ENCODE data around the gene HOXD9. TPM values are rescaled to one million over a fixed set of nuclear protein-coding genes. Genes with fewer than 3 reads are reported as not detected.

The HOXD9 gene
- total RNA-seq, 1 donor from 2014 or later: 0.66 TPM

- DNase-seq (ENCODE audit: low spot score): no peak
Observed at GRCh38 chr2:176152350-176153181, 30.0 kb downstream of the HOXD9 start.

GRCh38 chr2:176154576-176155252 is 32.2 kb downstream of the HOXD9 start:
- no peak for DNase-seq (ENCODE audit: low spot score)

GRCh38 chr2:176155356-176156044 is 33.0 kb downstream of the HOXD9 start:
- no peak for DNase-seq (ENCODE audit: low spot score)

DNA sequence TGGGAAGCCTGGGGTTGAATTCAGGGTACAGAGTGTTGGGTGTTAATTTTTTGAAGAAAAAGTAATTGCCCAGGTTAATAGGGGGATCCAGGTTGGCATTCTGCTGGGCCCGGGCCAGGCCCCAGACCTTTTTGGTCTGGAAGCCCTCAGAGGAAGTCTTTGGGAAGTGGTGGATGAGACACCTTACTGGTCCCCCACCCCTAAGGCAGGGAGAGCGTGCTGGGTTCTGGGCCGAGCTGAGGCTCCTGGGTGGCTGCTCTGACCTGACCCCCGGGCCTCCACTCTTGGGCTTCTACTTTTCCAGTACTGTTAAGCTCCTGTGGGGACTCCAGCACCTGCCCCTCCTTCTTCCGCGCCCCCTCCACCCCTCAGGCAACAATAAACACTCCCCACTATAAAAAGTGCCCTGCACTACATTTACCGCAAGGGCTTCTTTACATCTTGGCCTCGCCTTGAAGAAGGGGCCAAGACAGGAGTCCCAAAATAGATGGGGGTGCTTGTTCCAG is 33.8 kb downstream of the HOXD9 start:
- no peak for DNase-seq (ENCODE audit: low spot score)

DNA sequence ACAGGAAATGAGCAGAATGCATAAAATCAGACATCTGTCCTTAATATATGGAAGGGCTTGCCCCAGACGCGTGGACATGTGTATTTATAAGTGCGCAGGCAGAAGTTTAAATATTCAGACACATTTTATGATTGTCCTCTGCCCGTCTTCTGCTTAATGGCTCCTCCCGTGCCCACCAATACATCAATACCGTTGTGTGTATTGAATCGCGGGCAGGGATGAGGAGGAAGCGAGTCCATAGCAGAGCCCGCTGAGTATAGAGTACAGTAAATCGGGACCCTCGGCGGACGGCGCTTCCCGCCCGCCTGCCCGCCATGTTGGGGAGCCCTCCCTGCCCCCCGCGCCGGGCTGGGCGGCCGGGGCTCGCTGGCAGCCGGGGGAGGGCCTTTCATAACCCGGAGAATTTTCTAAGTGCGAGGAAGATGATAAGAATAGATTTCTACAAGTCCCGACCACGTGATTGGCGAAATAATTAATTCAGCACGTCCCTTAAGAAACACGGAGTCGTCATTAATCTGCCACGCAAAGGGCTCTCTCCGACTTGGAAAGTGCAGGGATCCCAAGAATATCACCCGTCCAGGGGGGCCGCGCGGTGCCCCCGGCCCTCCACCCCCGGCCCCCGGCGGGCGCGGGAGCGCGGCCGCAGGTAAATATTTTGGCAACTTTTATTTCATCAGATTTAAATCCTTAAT is 34.4 kb downstream of the HOXD9 start, which contains the start of gene HOXD3:
Gene HOXD3, plus strand, starts transcription at position 501 of the 692 bp plus-strand sequence. CDS start 11,808 bp downstream, outside the sequence.
- DNase-seq (ENCODE audit: low spot score): no peak

GRCh38 chr2:176157499-176158185 is 35.1 kb downstream of the HOXD9 start:
- DNase-seq (ENCODE audit: low spot score): no peak

DNA sequence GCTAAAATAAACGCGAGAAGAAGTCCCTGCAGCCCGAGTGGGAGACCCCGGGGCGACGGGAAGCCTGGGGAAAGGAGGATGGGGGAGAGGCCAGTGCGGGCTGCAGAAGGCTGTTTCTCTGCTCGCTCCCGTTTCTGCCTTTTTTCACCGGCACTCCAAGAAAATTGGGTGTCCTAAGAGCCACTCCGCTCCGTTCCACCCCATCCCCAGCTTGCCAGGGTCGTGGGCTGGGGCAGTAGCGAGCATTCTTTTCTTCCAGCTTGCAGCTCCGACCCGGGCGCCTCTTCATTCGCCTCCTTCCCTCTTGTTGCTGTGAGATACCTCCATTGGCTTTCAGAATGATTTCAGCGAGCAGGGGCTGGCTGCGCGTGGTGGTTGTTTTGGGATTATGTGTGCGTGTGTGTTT is 35.7 kb downstream of the HOXD9 start:
- no peak for DNase-seq (ENCODE audit: low spot score)

- no peak for DNase-seq (ENCODE audit: low spot score)
Observed at GRCh38 chr2:176158855-176159662, 36.5 kb downstream of the HOXD9 start.

DNA sequence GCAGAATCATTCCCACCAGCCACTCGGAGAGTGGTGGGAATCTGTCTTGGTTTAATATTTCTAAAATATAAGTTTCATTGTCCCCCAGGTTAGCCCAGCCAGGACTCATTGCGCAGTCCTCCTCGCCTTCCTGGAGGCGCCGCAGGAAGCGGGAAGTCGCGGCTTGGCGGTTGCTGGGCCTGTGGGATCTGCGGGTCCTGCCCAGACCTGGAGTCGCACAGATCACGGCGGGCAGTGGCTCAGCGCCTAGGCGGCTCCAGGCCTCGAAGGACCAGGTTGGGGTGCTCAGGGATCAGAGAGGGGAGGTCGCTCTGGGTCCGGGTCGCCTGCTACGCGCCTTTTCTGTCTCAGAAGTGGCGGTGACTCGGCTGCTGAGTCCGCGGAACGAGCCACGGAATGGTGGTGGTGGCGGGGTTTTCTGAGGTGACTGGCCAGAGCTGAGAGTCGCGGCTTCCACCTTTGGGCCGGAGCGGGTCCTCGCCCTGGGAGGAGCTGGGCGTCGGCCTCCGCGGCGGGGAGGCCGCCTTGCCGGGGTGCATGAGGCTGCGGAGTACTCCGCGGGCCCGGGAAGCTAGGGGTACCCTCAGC is 37.2 kb downstream of the HOXD9 start:
- DNase-seq (ENCODE audit: low spot score): no peak

GRCh38 chr2:176160251-176160985 is 37.9 kb downstream of the HOXD9 start:
- no peak for DNase-seq (ENCODE audit: low spot score)

DNA sequence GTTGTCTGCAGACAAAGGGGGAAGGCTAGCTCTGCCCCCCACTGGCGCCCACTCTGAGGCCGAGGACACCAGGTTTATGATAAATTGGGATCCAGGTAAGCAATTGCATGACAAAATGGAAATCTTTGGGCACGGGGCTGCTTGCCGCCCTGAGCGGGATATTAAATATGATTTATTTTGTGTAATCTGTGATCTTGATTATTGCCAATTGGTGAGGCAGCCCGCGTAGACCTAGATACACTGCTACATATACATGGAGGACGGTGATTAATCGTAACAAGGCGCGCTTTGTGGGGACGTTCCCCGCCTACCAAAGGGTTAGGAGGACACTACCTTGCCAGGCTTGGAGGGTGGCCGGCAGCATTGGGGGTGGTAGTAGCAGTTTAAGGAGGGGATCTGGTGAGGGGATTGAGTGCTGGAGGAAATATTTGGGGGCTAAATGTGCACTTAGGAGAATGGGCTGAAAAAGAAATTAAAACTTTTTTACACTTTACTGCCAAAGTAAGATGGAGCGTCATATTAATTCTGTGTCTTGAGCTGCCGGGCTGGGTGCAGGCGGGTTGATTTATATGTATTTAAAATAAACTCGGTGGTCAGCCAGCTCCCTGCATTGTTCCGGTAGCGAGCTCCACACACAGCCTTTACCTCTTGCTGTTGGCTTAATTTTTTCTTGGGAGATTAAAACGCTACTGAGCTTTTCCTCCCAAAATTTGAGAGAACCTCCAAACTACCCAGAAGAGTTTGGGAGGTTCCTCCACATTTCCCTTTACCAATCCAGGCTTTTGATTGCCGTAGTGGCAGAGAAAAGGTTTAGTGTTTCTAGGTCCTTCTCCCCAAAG is 38.7 kb downstream of the HOXD9 start:
- DNase-seq (ENCODE audit: low spot score): no peak

DNA sequence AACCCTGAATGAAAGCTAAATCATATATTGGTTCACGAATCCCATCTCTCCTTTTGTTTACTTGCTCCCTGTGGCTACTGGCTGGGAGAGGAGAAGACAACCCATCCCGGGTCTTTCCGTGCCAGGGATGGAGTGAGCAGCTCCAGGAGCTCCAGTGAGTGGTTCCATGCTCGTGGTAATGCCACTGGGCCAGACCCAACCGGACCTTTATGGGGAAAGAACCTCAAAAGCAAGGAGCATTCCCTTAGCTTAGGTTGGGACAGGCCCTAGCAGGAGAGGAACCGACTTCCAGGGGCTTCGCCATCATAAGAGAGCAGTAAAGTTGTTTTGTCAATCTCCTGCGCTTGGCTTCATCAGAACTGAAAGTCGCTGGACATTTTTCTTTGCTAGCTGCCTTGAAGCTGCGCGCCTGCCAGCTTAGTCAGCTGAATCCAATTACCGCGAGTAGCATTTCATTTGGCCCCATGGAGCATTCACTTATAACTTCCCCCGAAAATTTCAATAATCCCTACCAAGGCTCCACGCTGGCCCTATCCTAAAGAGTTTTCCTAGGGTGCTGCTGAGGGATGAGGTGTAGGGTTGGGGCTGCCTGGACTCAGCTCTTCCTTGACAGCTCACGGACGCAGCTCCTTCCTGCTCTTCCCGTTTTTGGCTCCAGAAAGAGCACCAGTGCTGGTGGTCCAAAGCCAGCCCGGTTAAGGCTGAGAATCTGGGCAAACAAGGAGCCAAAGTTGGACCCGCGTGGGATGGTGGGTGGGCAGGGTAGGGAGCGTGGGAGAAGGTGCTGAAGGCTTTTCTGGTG is 39.5 kb downstream of the HOXD9 start:
- no peak for DNase-seq (ENCODE audit: low spot score)

DNA sequence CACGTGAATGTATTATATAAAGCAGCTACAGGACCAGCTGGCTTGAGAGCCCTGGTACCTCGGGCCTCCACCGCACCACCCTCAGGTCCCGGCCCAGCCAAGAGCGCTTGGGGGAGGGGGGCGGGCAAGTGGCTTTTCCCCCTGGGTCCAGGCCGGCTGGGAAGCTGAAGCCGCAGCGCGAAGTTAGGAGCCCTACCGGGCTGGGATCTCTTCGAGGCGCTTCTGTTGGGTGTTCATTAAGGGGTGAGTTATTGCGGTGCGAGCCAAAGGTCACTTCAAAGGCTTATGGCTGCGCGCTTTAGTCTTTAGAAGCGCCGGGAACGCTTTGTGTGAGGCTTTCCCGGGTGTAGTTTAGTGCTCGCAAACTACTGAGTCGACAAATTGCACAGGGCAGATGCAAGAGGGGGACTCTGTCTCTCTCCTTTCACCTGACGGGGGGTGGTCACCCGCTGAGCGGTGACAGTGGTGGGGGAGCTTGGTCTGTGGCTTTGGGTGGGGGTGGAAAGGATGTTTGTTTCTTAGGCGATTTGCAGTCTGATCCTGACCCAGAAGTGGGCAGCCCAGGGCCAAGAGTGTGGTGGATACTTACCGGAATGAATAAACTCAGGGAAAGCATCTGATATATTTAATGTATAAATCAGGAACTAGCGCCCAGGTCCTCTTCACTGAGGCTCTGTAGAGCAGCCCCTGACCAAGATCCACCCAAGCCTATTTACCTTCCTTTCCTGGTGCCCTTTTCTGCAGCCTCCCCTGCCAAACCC is 40.6 kb downstream of the HOXD9 start:
- DNase-seq (ENCODE audit: low spot score): no peak

- DNase-seq (ENCODE audit: low spot score): no peak
Observed at GRCh38 chr2:176163672-176164056, 41.1 kb downstream of the HOXD9 start.

- DNase-seq (ENCODE audit: low spot score): no peak
Observed at GRCh38 chr2:176164201-176164600, 41.7 kb downstream of the HOXD9 start.

DNA sequence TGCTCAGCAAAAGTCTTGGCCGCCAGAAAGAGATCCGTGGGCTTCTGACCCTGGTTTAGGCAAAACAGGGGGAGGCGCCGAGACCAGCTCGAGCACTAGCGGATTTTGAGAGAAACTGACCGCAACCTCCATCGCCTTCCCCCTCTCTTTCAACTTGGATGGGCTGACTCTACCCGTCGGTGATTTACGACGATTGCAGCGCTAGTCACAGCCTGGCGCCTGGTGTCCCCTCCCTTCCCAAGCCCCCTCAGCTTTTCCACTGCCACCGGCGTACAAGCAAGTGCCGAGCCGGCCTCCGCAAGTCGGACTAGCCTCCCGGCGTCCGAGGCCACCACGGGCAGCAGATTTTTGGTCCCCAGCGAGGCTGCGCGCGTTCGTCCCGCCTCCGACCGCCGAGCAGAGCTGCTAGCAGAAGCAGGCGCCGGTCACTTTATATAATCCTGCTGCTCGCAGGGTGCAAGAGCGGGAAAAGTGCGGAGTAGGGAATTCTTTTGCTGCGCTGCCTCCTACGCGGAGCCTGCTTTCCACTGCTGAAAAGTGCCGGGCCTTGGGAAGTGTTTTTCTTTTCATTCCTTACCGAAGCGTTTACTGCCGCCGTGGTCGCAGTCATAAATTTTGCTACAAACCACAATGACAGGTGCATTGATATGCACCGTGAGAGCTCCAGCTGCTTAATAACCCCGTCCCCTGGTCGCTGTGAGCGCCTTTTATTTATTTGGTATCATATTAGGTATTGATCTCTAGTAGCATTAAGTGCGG is 42.3 kb downstream of the HOXD9 start:
- DNase-seq (ENCODE audit: low spot score): no peak

Measured in mucosa of gallbladder (tissue), 1 donor.